Hepatocyte (in vitro differentiated cells): ENCODE results near the gene SH3BGRL2. TPM values are rescaled to one million over a fixed set of nuclear protein-coding genes. Genes with fewer than 3 reads are reported as not detected.
"Not testable (repeated sequence)": the region's sequence is repeated elsewhere in the genome, so short reads cannot be mapped to it uniquely, and the experiment has no call there.

Source experiments
- DNase-seq: peaks from one replicate; pipeline ENCODE4 v3.0.0-alpha.2; 2016; ENCODE audit warnings: low spot score
- H2AFZ ChIP-seq: fragments of 200-600 bp; sonication (generic); 2 replicates; pipeline ENCODE4 v1.6.0; 2016; ENCODE audit warnings: antibody characterized with exemption, mild to moderate bottlenecking
- H3K27ac ChIP-seq: fragments of 200-600 bp; sonication (generic); 2 replicates; pipeline ENCODE4 v1.5.1; 2016; ENCODE audit warnings: mild to moderate bottlenecking
- H3K27me3 ChIP-seq: fragments of 200-600 bp; sonication (generic); 2 replicates; pipeline ENCODE4 v1.6.1; 2016
- H3K36me3 ChIP-seq: fragments of 200-600 bp; sonication (generic); replicated peaks from 2 replicates; pipeline ENCODE4 v1.5.1; 2016; ENCODE audit warnings: low read depth; ENCODE audit not compliant: insufficient read depth
- H3K4me1 ChIP-seq: fragments of 200-600 bp; sonication (generic); 2 replicates; pipeline ENCODE4 v1.5.1; 2016; ENCODE audit warnings: mild to moderate bottlenecking, moderate library complexity; ENCODE audit not compliant: insufficient read depth
- H3K4me2 ChIP-seq: fragments of 200-600 bp; sonication (generic); 2 replicates; pipeline ENCODE4 v1.6.0; 2016
- H3K4me3 ChIP-seq: fragments of 200-600 bp; sonication (generic); 2 replicates; pipeline ENCODE4 v1.5.1; 2016; ENCODE audit warnings: mild to moderate bottlenecking
- H3K79me2 ChIP-seq: fragments of 200-600 bp; sonication (generic); 2 replicates; pipeline ENCODE4 v1.6.0; 2017; ENCODE audit warnings: mild to moderate bottlenecking
- H3K9me2 ChIP-seq: fragments of 200-600 bp; sonication (generic); replicated peaks from 2 replicates; pipeline ENCODE4 v1.6.0; 2017; ENCODE audit warnings: mild to moderate bottlenecking; ENCODE audit not compliant: insufficient read depth
- H3K9me3 ChIP-seq: fragments of 200-600 bp; sonication (generic); 2 replicates; pipeline ENCODE4 v1.5.1; 2016; ENCODE audit warnings: low read depth, mild to moderate bottlenecking
- H4K20me1 ChIP-seq: fragments of 200-600 bp; sonication (generic); 2 replicates; pipeline ENCODE4 v1.6.0; 2016; ENCODE audit warnings: mild to moderate bottlenecking; ENCODE audit not compliant: insufficient read depth, poor library complexity, severe bottlenecking
- EZH2 ChIP-seq: fragments of 200-600 bp; sonication (generic); IDR thresholded peaks from 2 replicates; pipeline ENCODE4 v1.6.1; 2016; ENCODE audit warnings: antibody characterized with exemption, mild to moderate bottlenecking, borderline replicate concordance
- EZH2phosphoT487 ChIP-seq: fragments of 200-600 bp; sonication (generic); IDR thresholded peaks from one replicate; pipeline ENCODE4 v1.6.1; 2018; ENCODE audit warnings: antibody characterized with exemption, mild to moderate bottlenecking, low read depth, moderate library complexity; ENCODE audit not compliant: unreplicated experiment, severe bottlenecking
- WGBS: methylation state at CpG from one replicate; pipeline ENCODE4 v1.1.6; 2016; ENCODE audit warnings: low lambda C conversion rate; ENCODE audit errors: missing lambda C conversion rate; 5-methylcytosine and 5-hydroxymethylcytosine counted together
- polyA plus RNA-seq: library from polyadenylated mRNA; unstranded; fragments of >200 nt; fragmentation: Nextera tagmentation; extraction: Ambion mirVana; gene quantifications from 2 replicates; pipeline ENCODE4 v1.2.1, GENCODE V29; 2016
- total RNA-seq: library from RNA; depleted of rRNA; stranded (reverse); fragments of >200 nt; gene quantifications from 2 replicates; pipeline ENCODE4 v1.2.3, GENCODE V29; 2014
- TF ChIP-seq, protein P1 (sequence below): fragments of 200-600 bp; sonication (generic); IDR thresholded peaks from 2 replicates; pipeline ENCODE4 v1.5.1; 2016; ENCODE audit warnings: antibody characterized with exemption, mild to moderate bottlenecking; ENCODE audit not compliant: poor library complexity

SH3BGRL2 gene
- total and polyA plus RNA-seq, 2 experiments from 2014 or later = 24.1 to 71.4 TPM

DNA sequence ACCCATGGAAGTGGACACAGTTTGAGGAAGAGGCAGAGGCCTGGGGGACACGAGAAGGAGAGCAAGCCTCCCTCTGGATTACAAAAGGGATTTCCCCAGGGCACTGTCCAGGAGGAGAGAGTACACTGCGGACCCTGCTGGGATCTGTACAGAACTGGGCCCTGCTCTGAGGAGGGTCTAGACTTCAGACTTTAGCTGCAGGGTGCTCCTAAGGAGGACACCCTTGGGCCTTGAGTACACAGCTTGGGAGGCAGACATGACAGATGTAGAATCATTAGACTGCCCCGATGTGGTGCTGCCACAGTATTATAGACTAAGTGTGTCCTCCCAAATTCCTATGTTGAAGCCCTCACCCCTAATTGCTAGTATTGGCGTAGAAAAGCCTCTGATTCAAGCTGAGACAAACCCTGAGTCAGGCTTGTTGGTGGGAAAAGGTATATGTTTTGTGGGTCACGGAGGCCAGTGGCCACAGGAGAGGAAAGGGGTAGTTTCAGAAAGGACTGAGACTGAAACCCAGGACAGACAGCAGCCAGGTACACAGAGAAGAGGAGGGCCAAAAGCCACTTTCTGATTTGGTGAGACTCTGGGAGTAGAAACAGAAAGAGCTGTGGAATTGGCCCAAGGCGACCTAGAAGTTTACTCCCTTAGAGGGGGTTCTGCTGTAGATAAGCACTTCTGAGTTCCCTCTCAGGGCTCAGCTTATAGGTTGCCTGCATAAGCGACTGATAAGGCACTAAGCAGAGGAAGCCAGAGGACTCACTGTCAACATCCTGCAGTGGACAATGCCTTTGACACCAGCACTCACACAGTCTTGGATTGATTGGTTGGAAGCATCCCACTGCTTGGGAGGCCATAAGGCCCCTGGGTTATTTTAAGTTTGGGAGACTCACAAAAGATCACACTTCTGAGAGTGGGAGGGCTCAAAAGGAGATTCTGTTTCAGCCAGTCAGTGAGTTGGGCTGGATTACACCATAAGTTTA lies 16.5 kb upstream of the SH3BGRL2 start:
- no peak overlapping the region for H3K4me3 ChIP-seq
- 80% methylated on average over 7 of the region's 7 CpGs for WGBS
- H4K20me1 ChIP-seq = no peaks in the 10 kb centered on the region
- DNase-seq = no peak
- peaks cover 36% of the 10 kb centered on the region for H3K4me1 ChIP-seq
- H3K27me3 ChIP-seq = no peaks in the 10 kb centered on the region
- TF ChIP-seq, protein P1, sequence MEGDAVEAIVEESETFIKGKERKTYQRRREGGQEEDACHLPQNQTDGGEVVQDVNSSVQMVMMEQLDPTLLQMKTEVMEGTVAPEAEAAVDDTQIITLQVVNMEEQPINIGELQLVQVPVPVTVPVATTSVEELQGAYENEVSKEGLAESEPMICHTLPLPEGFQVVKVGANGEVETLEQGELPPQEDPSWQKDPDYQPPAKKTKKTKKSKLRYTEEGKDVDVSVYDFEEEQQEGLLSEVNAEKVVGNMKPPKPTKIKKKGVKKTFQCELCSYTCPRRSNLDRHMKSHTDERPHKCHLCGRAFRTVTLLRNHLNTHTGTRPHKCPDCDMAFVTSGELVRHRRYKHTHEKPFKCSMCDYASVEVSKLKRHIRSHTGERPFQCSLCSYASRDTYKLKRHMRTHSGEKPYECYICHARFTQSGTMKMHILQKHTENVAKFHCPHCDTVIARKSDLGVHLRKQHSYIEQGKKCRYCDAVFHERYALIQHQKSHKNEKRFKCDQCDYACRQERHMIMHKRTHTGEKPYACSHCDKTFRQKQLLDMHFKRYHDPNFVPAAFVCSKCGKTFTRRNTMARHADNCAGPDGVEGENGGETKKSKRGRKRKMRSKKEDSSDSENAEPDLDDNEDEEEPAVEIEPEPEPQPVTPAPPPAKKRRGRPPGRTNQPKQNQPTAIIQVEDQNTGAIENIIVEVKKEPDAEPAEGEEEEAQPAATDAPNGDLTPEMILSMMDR = no peak
- TF ChIP-seq EZH2phosphoT487 (no peak), EZH2 (no peak)
- H3K4me2 ChIP-seq = no peak overlapping the region
- peak overlapping the region; percentile 65 for H3K27ac ChIP-seq
- no peaks in the 10 kb centered on the region for H3K79me2 ChIP-seq
- no peak overlapping the region for H2AFZ ChIP-seq
- H3K9me2 ChIP-seq = no peaks in the 10 kb centered on the region
- no peaks in the 10 kb centered on the region for H3K36me3 ChIP-seq
- H3K9me3 ChIP-seq = no peaks in the 10 kb centered on the region

GRCh38 chr6:79617518-79617941 lies 13.6 kb upstream of the SH3BGRL2 start:
- no peaks in the 10 kb centered on the region for H4K20me1 ChIP-seq
- TF ChIP-seq EZH2 (no peak), EZH2phosphoT487 (no peak)
- TF ChIP-seq, protein P1 = no peak
- H3K4me3 ChIP-seq = no peak overlapping the region
- H3K9me3 ChIP-seq = no peaks in the 10 kb centered on the region
- peaks cover 23% of the 10 kb centered on the region for H3K4me1 ChIP-seq
- no peaks in the 10 kb centered on the region for H3K27me3 ChIP-seq
- H2AFZ ChIP-seq = no peak overlapping the region
- no peaks in the 10 kb centered on the region for H3K79me2 ChIP-seq
- no peaks in the 10 kb centered on the region for H3K9me2 ChIP-seq
- peak overlapping the region; percentile 5 for H3K27ac ChIP-seq
- DNase-seq = no peak
- H3K36me3 ChIP-seq = no peaks in the 10 kb centered on the region
- WGBS = 22% methylated on average over 1 of the region's 1 CpG
- H3K4me2 ChIP-seq = no peak overlapping the region

GRCh38 chr6:79618425-79618824 lies 12.7 kb upstream of the SH3BGRL2 start:
- not testable (repeated sequence) for H2AFZ ChIP-seq, H3K36me3 ChIP-seq, H3K9me2 ChIP-seq, H3K4me3 ChIP-seq, H4K20me1 ChIP-seq, H3K9me3 ChIP-seq, H3K27ac ChIP-seq, H3K27me3 ChIP-seq, H3K79me2 ChIP-seq, DNase-seq, H3K4me2 ChIP-seq
- WGBS = 92% methylated on average over 13 of the region's 13 CpGs
- peaks cover 24% of the 10 kb centered on the region for H3K4me1 ChIP-seq

DNA sequence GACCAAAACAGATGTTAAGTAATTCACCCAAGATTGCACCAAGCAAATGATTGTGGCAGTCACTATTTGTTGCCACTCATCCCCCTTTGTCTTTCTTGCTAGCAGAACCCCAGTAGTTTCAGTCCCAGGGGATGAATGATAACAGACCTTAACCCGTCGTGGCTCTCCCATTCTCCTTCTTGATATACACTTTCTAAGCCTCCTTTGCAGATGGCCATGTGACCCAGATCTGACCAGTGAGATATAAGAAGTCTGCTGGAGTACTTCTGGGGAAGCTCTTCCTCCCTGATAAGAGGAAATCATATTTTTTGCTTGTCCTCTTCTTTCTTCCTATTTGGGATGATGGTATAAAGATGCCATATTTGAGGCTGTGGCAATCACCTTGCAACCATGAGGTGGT lies 9.6 kb upstream of the SH3BGRL2 start:
- H3K4me1 ChIP-seq = peaks cover 13% of the 10 kb centered on the region
- H3K79me2 ChIP-seq = no peaks in the 10 kb centered on the region
- no peak overlapping the region for H3K27ac ChIP-seq
- no peaks in the 10 kb centered on the region for H4K20me1 ChIP-seq
- H3K9me3 ChIP-seq = no peaks in the 10 kb centered on the region
- 86% methylated on average over 2 of the region's 2 CpGs for WGBS
- no peak for TF ChIP-seq EZH2
- no peak for TF ChIP-seq EZH2phosphoT487
- TF ChIP-seq, protein P1 = no peak
- H3K27me3 ChIP-seq = no peaks in the 10 kb centered on the region
- no peak for DNase-seq
- H3K36me3 ChIP-seq = no peaks in the 10 kb centered on the region
- H2AFZ ChIP-seq = no peak overlapping the region
- no peaks in the 10 kb centered on the region for H3K9me2 ChIP-seq
- H3K4me2 ChIP-seq = no peak overlapping the region
- H3K4me3 ChIP-seq = no peak overlapping the region
